NCI-H1048 (cell line): Measurements from ENCODE around the gene GNG2.
A peak's percentile ranks its signal among the peaks of the same experiment; 100 is the strongest.

Experiments used
- DNase-seq: peaks from one replicate; lab custom pipeline; 2025; lab: John Stamatoyannopoulos, UW

Gene GNG2

DNA sequence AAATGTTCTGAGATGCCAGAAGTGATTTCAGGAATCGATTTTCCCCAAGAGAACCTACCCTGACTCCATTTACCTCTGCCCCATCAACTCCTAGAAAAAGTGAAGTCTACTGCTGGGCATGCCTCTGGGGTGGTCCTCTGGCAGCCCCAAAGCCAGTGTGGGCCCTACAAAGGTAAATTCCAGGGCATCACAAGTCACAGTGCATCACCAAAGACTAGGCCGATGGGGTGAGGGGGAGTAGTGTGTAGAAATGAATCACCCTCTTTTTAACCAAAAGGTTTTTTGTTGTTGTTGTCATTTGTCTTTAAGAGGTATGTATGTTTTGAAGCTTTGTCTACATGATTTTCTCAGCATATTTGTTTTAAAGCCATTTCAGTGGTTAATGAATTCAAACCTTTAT lies 82.6 kb downstream of the GNG2 start:
- no peak for DNase-seq

GRCh38 chr14:51950007-51950406 lies 89.6 kb downstream of the GNG2 start:
- DNase-seq, result no peak

- DNase-seq, result no peak
Observed at GRCh38 chr14:51951656-51952055, 91.2 kb downstream of the GNG2 start.

DNA sequence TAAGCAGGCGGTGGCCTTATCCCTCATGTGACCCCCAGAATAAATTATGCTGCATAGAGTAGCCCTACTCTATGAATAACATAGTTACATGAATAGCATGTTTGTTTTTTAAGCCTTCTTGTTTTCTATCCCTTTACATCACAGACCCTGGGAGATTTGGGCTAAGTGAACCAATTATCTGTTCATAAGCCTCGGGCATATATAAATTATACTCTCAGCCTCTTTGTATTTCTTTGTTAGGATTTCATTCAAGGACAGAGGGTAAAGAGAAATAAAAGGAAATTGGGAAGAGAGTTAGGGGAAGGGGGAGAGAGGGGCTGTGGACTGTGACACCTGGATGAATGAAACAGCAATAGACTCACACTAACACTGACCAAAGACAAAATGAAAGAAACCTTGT lies 93.6 kb downstream of the GNG2 start:
- DNase-seq, result no peak

DNA sequence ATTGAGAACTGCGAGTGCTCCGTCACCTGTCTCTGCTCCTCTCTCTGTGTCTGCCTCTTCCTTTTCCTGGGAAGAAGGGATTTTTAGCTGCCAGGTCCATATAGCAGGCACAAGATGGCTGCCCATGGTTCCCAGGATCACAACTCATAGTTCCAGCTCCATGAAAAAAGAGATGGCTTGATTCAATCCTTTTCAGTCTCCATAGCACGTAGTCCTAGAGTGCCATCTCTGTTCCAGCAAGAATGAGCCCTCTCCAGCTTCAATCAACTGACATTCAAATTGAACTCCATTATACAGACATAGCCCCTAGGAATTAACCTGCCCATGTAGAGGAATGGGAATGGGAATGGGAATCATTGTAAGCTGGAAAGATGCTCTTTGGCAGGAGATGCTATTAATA lies 94.2 kb downstream of the GNG2 start:
- no peak for DNase-seq

DNA sequence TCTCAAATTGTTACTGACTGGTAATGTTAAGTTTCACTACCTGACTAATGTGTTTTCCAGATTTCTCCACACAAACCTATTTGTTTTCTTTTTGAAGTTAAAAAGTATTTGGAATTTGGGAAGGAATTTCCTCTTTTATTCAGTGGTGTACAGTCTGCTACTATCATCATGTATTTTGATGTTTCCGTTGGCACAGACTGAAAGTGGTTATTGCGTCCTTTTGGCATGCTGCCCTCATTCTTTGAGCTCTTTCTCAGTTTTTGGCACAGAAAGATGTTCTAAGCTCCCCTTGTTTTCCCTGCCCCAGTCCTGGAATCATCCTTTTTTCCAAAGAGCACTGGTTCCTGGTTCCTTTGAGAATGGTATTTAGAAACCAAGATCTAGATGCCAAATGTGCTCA lies 97.5 kb downstream of the GNG2 start:
- no peak for DNase-seq

DNA sequence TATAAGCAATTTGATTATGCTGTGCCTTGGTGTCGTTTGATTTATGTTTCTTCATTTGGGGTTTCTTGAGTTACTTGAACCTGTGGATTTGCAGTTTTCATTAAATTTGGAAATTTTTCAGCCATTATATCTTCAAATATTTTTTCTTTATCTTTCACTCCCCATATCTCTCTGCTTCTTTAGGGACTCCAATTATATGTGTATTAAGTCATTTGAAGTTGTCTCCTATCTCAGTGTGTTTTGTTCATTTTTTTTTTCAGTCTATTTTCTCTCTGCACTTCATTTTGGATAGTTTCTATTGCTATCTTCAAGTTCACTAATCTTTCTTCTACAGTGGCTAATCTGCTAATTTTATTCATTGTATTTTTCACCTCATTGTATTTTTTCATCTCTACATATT lies 99.5 kb downstream of the GNG2 start:
- DNase-seq, result no peak

DNA sequence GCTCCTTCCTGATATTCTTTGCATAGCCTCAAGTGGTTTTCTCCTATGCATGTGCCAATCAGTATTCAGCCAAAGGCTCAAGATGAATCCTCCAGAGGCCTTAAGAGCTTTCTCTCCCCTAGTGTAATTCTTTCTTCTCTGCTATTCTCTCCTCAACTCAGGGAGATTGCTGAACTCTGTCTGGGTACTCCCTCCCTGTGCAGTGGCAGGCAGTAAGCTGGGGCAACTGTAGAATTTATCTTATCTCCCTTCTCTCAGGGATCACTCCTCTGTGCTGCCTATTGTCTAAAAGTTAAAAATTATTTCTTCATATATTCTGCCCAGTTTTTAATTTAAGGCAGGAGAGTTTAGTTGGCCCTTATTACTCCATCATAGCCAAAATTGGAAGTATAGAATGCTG lies 100.5 kb downstream of the GNG2 start:
- DNase-seq, result no peak

DNA sequence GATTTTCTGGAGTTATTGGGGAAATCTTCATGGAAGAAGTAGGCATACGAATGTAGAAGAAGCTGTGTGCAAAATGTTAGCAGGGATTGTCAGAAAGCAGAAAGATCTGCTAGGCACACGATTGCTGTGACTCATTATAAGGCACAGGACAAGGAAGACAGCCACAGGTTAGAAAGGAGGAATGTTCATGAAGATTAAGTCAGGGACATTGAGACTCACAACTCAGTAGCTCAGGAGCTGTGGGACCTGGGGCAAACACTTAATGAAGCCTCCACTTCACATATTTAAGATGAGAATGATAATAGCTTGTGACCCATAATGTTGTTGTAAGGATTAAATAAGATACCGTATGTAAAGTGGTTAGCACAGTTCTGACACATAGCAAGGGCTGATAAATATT lies 102.3 kb downstream of the GNG2 start:
- no peak for DNase-seq

DNA sequence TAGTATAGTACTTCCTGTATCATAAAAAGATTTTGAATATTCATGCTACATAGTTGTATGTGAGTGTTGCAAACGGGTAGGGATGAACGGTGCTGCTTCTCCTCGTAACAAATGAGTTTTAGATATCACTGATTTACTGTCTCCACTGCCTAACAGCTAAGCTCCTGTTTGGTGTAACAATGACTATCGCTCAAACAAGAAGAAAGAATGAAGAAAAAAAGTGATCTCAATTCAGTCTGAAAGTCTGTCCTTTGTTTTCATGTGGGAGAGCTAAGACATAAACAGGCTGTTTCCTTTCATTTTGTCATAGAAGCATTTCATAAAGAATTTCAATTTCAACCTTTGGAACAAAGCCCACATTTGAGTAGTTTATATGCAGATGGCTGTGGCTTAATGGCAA lies 102.9 kb downstream of the GNG2 start:
- no peak for DNase-seq

DNA sequence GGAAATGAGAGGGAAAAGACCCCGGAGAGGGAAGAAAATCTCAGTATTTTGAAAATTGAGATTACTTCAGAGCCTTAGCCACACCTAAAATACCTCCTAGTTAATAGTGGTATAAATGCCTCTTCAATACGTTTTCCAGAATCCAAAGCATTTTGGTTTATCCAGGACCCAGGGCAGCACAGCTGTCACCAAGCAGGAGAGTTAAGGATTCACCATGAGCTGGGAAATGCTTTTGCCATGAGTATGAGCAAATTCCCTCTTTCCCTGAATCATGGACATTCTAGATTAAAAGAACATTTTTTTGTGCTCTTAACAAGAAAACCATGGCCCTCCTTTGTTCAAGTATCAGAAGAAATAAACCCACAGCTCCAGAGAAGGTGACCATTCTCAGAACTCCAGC lies 107.1 kb downstream of the GNG2 start:
- DNase-seq, result no peak

DNA sequence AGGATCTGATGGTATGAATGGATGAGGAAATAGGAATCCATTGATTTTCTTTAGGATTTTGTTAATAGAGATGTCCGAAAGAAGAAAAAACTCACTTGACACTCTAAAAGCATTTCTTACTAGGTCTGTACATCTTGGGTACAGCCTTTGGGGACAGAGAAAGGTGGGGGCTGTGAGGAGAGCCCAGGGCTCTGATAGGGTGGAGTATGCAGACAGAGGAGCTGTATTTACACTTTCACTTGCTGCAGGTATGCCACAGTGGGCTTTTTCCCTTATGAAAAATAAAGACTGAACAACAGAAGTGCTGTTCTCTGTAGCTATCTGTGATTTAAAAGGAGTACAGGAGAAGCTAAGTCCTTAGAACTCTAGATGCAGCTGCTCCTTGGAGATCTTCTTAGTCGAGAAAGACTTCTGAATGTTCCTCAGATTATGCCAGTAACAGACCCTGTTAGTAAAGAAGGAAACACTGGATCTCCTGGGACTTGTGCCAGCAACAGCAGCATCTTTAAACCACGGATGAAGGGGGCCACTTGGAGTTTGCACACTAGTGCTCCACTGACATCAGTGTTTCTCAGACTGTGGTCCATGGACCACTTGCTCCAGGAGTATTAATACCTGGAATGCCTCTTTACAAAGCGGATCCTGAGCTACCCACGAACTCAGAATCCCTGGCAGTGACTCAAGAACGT lies 109.6 kb downstream of the GNG2 start:
- no peak for DNase-seq

GRCh38 chr14:51972566-51972965 lies 112.2 kb downstream of the GNG2 start:
- DNase-seq, result no peak

GRCh38 chr14:51977075-51977474 lies 116.7 kb downstream of the GNG2 start:
- DNase-seq, result no peak

GRCh38 chr14:51978681-51979085 lies 118.3 kb downstream of the GNG2 start:
- no peak for DNase-seq

GRCh38 chr14:51979088-51979709 lies 118.8 kb downstream of the GNG2 start:
- DNase-seq, result peak; percentile 24

GRCh38 chr14:51981218-51981854 lies 120.9 kb downstream of the GNG2 start:
- DNase-seq, result no peak

- DNase-seq, result no peak
Observed at GRCh38 chr14:51988221-51988620, 127.8 kb downstream of the GNG2 start.

GRCh38 chr14:51989293-51990234 lies 129.2 kb downstream of the GNG2 start, which contains the start of gene RTRAF:
Gene RTRAF, plus strand, starts transcription at chr14:51989546. Its CDS starts 94 bp downstream, at chr14:51989640.
- peak; percentile 83 for DNase-seq

DNA sequence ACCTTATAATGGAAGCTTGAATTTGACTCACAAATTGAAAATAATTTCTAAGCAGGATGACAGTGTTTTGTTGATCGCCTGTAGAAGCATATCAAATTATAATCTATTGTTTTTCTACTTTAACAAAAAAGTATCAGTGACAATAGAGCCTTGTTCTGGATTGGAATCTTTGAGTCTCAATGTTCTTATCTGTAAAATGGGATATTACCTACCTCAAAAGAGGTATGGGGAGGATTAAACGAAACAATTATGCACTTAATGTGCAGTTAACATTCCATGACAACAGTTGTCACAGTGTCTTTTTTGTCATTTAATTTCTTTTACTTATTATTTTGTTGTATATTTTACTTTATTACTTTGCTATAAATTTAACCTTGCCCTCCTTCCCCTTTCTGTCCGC lies 130.1 kb downstream of the GNG2 start:
- DNase-seq, result no peak

DNA sequence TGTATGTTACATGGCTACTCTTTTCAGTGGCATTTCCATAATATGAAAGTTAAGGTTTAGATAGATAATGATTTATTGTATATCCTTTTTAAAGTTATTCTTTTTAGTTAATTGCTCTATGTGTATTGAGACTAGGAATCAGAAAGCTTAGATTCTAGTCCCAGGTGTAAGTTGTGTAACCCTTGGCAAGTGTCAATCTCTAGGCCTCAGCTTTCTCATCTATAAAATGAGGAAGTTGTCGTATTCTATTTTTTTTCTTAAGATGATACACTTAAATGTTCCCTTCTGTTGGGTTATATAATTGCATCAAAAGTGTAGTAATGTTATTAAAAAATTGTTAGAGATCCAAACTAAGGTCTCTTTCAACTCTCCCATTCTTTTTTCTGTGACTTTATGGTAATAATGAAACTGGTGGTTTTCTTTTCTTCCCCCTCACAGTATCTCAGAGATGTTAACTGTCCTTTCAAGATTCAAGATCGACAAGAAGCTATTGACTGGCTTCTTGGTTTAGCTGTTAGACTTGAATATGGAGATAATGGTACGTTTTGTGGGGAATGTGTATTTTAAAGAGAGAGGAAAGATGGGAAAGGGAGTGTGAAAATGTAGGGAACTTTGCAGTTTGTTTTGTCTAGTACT lies 133.0 kb downstream of the GNG2 start:
- DNase-seq, result no peak
